HG03196 (cell line): Measurements from ENCODE around the gene RAB6B.

Experiments
- ATAC-seq: cut with Tn5 transposase; IDR thresholded peaks from one replicate; pipeline ENCODE4 v1.9.1; 2021; ENCODE audit not compliant: unreplicated experiment

Gene RAB6B

GRCh38 chr3:133896002-133896761 lies 500 bp upstream of the RAB6B start:
- ATAC-seq = no peak

DNA sequence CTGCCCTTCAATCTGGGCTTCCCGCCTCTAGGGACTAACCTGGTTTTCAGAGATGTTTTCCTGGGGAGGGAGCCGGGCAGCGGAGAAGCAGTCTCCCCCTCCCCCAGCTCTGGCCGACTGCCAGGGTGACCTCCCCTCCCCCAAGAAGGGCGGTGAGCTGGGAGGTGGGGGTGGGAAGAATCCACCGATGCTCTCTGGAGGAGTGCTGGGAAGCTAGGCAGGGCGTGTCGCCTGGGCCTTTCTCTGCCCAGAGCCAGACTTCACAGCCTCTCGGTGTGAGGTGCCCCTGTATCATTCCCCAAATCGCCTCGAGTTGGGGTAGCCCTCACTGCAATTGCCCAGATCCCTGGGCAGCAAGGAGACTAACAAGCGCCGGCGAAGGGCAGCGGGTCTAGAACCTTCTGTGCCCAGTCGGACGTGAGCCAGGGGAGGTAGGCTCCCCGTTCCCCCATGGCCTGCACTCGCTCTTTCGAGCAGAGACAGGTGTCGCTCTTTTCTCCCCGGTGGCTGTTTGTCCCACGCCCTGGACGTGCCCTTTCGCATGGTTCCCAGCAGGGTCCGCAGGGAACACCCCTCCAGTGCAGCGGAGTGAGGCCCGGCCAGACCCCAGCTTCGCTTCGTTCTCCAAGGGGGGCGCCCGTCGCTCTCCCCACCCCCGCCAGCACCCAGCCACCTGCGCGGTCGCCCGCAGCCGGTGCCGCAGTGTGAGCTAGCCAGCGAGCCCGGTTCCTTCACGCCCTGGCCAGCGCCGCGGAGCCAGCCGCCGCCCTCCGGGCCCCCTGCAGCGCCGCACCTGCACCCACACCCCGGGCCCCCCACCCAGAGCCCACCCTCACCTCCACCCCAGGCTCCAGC lies 1.1 kb downstream of the RAB6B start:
- no peak for ATAC-seq

- ATAC-seq = no peak
Observed at GRCh38 chr3:133893683-133894352, 1.9 kb downstream of the RAB6B start.

GRCh38 chr3:133892541-133893231 lies 3.0 kb downstream of the RAB6B start:
- no peak for ATAC-seq

DNA sequence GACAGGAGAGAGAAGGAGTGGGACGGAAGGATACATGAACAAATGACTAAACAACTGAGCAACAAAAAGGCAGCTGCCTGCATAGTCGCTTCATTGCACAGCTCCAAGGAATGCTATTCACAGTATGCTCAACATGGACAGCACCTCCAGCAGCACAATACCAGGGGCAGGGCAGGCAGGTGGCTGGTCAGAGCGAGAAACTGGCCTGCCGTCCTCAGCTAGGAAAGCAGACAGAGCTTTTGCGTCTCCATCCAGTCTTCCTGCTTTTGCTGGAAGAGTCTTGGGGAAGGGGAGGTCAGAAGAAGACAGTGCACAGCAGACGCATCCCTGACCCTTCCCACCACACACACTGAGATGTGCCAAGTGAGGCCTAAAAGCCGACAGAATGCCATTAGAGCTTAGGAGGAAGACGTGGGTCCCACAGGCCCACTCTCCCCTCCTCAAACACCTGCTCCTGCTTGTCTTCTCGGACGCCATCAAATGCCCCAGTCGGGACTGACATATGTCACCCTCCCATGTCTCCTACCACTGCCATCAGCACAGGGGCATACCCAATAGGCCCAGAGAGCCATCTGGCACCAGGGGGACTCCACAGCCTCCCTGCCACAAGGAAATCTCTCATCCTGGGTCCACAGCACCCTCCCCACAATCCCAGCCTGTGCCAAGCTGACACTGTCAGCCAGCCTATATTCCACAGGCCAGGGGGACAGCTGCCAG lies 3.9 kb downstream of the RAB6B start:
- no peak for ATAC-seq

DNA sequence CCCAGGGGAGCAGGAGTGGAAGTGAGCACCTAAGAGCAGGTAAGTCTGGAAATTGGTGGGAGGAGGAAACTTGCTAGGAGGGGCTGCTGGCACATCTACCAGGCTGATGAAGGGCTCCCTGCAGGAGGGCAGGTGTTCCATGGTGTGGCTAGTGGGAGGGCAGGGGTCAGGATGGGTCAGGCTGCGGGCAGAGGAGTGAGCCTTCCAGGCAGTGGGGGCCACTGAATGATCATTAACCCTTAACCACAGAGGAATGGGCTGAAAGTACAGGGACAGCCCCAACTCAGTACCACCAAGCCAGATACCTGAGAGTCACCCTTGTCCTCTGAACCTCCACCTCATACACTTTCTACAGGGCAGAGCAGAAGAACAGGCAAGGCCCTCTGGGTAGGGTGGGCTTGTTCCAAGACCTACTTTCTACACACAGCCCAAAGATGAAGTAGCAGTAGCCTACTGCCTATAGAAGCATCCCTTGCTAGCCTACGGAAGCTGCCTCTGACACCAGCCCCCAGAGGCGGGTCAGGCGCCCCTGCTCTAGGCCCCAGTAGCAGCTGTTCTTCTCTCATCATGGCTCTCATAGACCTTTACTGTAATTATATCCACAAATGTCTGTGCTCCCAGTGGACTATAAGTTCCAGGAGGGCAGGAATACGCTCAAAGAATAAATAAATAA lies 4.6 kb downstream of the RAB6B start:
- ATAC-seq = no peak

GRCh38 chr3:133890037-133890436 lies 5.6 kb downstream of the RAB6B start:
- ATAC-seq = no peak

DNA sequence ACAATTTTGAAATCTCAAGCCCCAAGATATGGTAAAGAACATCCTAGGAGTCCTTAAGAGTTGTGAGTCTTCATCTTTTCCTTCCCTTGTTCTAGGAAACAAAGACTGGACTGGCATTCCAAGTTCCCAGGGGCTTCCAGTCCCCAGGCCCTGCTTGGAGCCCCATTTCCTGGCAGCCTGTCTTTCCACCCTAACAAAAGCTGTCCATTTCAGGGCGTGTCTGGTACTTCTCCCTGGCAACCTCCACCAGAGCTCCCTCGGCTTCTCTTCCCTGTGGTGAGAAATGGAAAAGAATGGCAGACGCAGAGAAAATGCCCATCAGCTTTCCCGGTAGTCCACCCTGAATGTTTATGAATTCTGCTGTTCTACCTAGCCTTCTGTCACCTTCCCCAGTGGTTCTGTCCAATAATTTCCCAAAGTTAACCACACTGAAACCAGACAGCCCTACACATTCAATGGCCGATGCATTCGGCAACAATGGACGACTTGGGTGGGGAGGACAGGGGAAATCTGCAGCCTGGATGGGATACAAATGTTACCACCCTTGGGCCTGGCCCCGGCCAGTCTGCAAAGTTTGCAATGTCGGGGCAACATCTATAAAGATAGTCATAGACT lies 6.8 kb downstream of the RAB6B start:
- no peak for ATAC-seq

DNA sequence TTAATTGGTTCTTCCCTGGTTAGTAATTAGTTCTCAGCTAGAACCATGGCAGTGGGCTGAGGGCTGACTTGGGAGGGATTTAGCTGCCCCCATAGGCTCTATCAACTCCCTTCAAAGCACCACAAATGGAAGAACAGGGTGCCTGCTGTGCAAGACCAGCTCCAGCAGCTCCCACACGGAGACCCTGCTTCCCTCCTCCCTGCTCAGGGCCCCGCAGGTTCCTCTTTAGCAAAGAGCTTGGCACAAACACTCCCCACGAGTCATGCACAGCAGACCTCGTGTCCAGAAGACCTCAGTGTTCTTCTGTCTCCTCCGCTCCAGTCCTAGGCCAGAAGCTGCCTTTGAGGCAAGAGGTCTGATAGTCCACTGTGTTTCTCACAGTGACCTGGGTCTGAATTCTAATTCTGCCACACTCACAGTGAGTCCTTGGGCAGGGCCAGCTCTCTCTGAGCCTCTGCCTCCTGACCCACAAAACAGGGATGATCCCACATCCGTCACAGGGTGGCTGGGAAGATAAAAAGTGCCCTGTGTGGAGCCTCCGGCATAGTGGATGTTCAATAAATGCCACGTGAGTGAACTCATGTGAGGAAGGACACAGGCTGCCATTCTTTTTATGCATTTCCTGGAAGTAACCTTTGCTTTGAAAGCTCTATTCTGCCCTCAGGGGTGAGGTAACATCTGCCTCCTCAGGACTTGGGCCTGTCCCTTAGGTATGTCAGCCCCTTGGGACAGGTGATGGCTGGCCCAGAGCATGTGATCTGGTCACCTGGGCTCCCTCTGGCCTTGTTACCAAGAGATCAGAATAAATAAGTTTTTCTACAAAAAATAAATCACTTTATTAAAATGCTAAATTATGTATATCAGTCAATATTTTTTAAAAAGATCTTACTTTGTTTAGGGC lies 7.6 kb downstream of the RAB6B start:
- ATAC-seq = no peak

DNA sequence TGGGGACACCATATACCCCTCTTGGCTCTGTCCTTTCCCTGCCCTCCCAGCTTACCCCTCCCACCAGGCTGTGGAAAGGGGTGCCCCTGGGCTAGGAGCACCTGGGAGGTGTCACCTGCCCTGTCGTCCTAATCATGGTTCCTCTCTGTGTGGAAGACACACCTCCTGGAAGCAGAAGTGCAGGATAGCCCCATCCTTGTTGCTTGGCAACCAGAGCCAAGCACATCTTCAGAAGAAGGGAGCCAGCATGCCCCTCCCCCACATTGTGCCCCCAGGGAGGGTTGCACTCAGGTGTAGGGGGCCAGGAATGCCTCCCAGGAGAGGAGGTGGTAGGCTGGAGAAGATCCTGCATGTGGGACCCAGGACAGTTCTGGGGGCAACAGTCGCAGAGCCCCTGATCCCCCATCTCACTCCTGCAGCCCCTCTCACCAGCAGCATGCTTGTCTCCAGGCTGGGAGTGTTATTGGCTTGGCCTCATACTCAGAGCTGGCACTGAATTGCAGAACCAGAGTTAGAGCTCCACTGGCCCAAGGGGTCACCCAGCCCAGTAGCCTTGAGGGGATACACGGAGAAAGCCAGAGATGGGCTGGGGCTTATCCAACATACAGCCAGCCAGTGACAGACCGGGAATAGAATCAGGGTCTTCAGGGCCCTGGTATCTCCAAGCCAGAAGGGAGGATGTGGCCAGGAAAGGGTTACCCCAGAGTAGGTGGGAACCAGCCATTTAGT lies 8.4 kb downstream of the RAB6B start:
- ATAC-seq = no peak

DNA sequence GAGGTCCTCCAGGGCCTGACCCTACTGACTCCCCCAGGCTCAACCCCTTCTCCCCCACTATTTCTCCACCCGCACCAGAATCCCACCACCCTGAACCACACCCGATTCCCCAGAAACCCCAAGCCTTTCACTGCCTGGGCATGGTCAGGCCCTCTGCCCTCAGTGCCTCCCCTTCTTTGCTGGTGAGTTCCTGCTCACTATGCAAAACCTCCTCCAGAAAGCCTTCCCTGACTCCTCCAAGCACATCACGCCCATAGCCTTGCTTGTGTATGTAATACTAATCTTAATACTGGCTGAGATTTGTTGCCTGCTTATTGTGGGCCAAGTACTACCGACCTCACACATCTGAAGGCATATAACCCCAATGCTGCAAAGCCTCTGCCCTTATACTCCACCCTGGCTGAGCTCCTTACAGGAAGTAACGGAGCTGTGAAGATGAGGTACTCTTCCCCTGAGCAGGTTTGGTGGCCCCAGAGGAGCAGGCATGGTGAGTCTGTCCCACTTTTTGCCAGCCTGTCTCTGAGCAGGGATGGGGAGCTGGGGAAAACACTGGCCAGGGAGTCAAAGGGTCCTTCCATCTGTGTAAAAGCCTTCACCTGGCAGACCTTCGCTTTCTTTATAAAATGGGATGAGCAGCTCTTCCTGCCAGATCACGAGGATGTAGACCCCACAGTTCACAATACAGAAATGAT lies 9.5 kb downstream of the RAB6B start:
- no peak for ATAC-seq

GRCh38 chr3:133884887-133885711 lies 10.6 kb downstream of the RAB6B start:
- ATAC-seq = no peak

DNA sequence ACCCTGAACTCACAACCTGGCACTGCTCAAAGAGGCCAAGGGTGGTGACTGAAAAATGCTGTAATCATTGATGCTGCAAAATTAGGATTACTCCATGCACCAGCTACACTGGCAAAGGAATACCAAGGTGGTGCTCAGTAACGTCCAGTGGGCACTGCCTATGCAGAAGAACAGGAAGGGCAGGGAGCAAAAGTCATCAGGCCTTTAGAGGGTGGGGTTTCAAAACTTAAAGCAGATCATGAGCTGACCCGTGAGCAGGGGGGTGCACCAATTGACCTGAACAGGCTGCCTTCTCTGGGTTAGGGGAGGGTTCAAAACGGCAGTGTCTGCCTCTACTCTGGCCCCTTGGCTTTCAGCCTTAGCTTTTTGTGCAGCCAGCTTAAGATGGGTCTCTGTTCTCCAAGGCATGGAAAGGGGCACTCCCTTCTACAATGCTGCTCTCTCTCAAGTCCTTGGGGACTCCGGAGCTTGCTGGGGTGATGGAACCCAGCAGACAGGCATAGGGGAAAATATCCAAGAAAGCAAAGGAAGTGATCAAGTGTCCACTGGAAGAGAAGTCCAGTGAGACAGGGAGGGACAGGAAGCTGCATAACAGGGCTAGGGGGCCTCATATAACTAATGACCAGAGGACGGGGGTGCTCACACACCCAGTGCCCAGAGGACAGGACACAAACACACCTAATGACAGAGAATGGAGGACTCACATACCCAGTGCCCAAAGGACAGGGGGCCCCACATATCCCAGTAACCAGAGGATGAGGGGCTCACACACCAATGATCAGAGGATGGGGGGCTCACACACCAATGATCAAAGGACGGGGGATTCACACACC lies 11.4 kb downstream of the RAB6B start:
- ATAC-seq = no peak

GRCh38 chr3:133883641-133884040 lies 12.0 kb downstream of the RAB6B start:
- ATAC-seq = no peak

DNA sequence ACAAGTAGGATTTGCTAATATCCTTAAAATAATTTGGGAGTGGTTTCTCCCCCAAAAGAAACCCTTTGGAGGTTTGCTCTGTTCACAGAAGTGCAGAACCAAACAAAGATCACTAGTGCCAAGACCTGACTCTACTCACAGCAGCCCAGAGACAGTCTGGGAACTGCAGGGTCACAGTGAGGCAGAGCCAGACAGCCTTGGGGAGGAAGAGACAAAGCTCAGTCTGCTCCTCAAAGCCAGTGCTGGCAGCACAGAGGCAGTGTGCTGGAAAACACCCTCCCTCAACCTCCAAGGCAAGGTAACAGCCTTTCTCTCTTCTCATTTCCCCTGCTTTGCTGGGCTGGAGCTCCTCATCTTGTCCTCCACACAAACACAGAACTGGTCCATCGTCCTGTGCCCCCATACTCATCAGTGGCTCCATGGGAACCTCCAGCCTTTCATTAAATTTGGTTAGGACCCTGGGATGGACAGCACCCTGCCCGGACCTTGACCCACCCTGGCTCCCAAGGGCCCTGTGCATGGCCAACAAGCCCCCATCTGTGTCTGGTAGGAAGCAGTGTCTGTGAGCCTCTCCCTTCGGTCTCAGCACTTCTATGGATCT lies 12.6 kb downstream of the RAB6B start:
- no peak for ATAC-seq
